ENCODE results near the gene ZG16.
A peak's percentile ranks its signal among the peaks of the same experiment; 100 is the strongest.
"Not testable (repeated sequence)": the region's sequence is repeated elsewhere in the genome, so short reads cannot be mapped to it uniquely, and the experiment has no call there.

The ZG16 gene

GRCh38 chr16:29777576-29778350 lies at the start of gene ZG16:
Gene ZG16 (plus strand): TSS chr16:29778256. CDS start chr16:29779267, 1,011 bp downstream.
- no peak for DNase-seq

- DNase-seq, result peak; percentile 30
Measured at GRCh38 chr16:29729116-29729521, 48.9 kb upstream of the ZG16 start.

GRCh38 chr16:29730649-29731048 lies 47.4 kb upstream of the ZG16 start:
- DNase-seq, result peak; percentile 40

- peak; percentile 40 for DNase-seq
Measured at GRCh38 chr16:29731768-29732601, 46.1 kb upstream of the ZG16 start.

GRCh38 chr16:29734786-29735185 lies 43.3 kb upstream of the ZG16 start:
- DNase-seq, result no peak

GRCh38 chr16:29736112-29736511 lies 41.9 kb upstream of the ZG16 start:
- DNase-seq, result no peak

GRCh38 chr16:29736764-29737163 lies 41.3 kb upstream of the ZG16 start:
- no peak for DNase-seq

GRCh38 chr16:29737713-29738112 lies 40.3 kb upstream of the ZG16 start:
- no peak for DNase-seq

- peak; percentile 56 for DNase-seq
Measured at GRCh38 chr16:29738514-29738913, 39.5 kb upstream of the ZG16 start.

GRCh38 chr16:29739927-29740629 lies 38.0 kb upstream of the ZG16 start:
- DNase-seq, result not testable (repeated sequence)

GRCh38 chr16:29740630-29741015 lies 37.4 kb upstream of the ZG16 start:
- not testable (repeated sequence) for DNase-seq

- peak; percentile 62 for DNase-seq
Measured at GRCh38 chr16:29742683-29743275, 35.3 kb upstream of the ZG16 start.

GRCh38 chr16:29743475-29743826 lies 34.6 kb upstream of the ZG16 start:
- no peak for DNase-seq

- no peak for DNase-seq
Measured at GRCh38 chr16:29743827-29744531, 34.1 kb upstream of the ZG16 start.

GRCh38 chr16:29744541-29745101 lies 33.4 kb upstream of the ZG16 start:
- DNase-seq, result no peak

GRCh38 chr16:29745121-29745852 lies 32.8 kb upstream of the ZG16 start:
- no peak for DNase-seq

- DNase-seq, result peak; percentile 80
Measured at GRCh38 chr16:29745853-29746345, 32.2 kb upstream of the ZG16 start, which contains the start of gene C16orf54. Gene C16orf54 (minus strand): TSS chr16:29745990. CDS start chr16:29744951, 1,039 bp downstream.

- not testable (repeated sequence) for DNase-seq
Measured at GRCh38 chr16:29746518-29746917, 31.5 kb upstream of the ZG16 start.

- no peak for DNase-seq
Measured at GRCh38 chr16:29747947-29748759, 29.9 kb upstream of the ZG16 start.

- DNase-seq, result not testable (repeated sequence)
Measured at GRCh38 chr16:29748760-29749149, 29.3 kb upstream of the ZG16 start.
